Measurements from ENCODE around the gene FASN. TPM values are rescaled to one million over a fixed set of nuclear protein-coding genes. Genes with fewer than 3 reads are reported as not detected.

The FASN gene
- polyA plus RNA-seq, 1 donor = 34.7 TPM

DNA sequence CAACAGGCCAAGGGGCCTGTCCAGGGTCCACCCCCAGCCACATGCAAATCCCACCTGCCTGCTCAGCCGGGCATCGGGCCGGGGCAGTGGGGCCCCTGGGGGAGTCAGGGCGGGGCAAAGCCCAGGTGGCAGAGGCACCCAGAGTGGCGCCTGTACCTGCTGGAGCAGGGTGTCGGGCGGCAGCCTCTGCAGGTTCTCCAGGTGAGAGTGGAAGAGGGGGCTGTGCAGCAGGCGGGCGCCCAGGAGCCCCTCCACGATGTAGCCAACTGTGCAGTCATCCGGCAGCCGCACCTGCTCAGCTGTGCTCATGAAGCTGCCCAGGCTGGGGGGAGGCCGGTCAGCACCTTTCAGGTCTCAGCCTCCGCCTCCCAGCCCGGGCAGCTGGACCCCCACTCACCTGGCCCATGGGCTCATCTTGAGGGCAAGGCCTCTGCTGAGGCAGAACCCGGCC, 48.5 kb downstream of the FASN start:
- no peak overlapping the region for H3K4me3 ChIP-seq (ENCODE audit: low read length)
- H3K9me3 ChIP-seq (ENCODE audit: control insufficient read depth, low read depth, low read length) = no peaks in the 10 kb centered on the region
- peaks cover 18% of the 10 kb centered on the region for H3K4me1 ChIP-seq (ENCODE audit: control insufficient read depth, insufficient read depth, low read length)
- no peaks in the 10 kb centered on the region for H3K27me3 ChIP-seq (ENCODE audit: control insufficient read depth, insufficient read depth, low read length)
- no peak overlapping the region for H3K27ac ChIP-seq (ENCODE audit: low read length)
- H3K36me3 ChIP-seq (ENCODE audit: control insufficient read depth, insufficient read depth, low read length) = peaks cover 52% of the 10 kb centered on the region
- no peak for DNase-seq
- no CpG with 5 or more reads among the region's 16 CpGs for WGBS (ENCODE audit: insufficient coverage, low lambda C conversion rate)

DNA sequence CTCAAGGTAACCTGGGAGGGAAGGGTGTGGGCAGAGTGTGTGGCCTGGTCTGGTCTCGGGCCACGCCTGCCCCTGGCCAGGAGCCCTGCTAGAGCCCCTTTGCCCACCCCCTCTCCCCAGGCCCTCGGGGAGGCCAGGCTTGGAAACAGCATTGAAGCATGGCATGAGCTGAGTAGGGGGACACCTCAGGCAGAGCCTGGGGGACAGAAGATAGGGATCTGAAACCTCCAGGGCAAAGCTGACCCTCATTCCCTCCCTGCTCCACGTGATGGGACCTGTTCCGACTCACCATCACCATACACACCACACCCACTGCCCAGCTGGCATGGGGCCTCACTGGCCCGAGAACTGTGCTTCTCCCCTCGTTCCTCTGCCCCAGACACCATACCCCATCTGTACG, 48.9 kb downstream of the FASN start:
- DNase-seq = no peak
- Histone ChIP-seq H3K4me3 (ENCODE audit: low read length) (no peak overlapping the region), H3K27ac (ENCODE audit: low read length) (no peak overlapping the region), H3K9me3 (ENCODE audit: control insufficient read depth, low read depth, low read length) (no peaks in the 10 kb centered on the region), H3K4me1 (ENCODE audit: control insufficient read depth, insufficient read depth, low read length) (peaks cover 18% of the 10 kb centered on the region), H3K36me3 (ENCODE audit: control insufficient read depth, insufficient read depth, low read length) (peaks cover 48% of the 10 kb centered on the region), H3K27me3 (ENCODE audit: control insufficient read depth, insufficient read depth, low read length) (no peaks in the 10 kb centered on the region)
- WGBS (ENCODE audit: insufficient coverage, low lambda C conversion rate) = 92% methylated on average over 2 of the region's 8 CpGs

DNA sequence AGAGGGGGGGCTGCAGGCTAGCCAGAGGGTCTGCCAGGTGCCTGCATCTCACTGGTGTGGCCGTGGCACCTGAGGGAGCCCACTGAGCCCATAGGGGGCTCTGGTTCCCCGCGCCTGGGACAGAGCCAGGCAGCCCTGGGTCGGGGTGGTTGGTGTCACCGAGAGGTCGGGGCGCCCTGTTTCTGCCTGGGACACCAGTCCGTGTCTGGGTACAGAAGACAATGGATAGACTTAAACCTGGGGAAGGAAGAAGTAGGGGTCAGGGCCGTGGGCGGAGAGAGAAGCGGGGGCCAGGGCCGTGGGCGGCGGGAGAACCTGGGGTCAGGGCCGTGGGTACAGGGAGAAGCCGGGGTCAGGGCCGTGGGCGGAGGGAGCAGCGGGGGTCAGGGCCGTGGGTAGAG, 49.5 kb downstream of the FASN start:
- peaks cover 18% of the 10 kb centered on the region for H3K4me1 ChIP-seq (ENCODE audit: control insufficient read depth, insufficient read depth, low read length)
- H3K27ac ChIP-seq (ENCODE audit: low read length) = no peak overlapping the region
- peaks cover 42% of the 10 kb centered on the region for H3K36me3 ChIP-seq (ENCODE audit: control insufficient read depth, insufficient read depth, low read length)
- WGBS (ENCODE audit: insufficient coverage, low lambda C conversion rate) = no CpG with 5 or more reads among the region's 20 CpGs
- no peaks in the 10 kb centered on the region for H3K27me3 ChIP-seq (ENCODE audit: control insufficient read depth, insufficient read depth, low read length)
- no peak for DNase-seq
- H3K4me3 ChIP-seq (ENCODE audit: low read length) = no peak overlapping the region
- H3K9me3 ChIP-seq (ENCODE audit: control insufficient read depth, low read depth, low read length) = no peaks in the 10 kb centered on the region

DNA sequence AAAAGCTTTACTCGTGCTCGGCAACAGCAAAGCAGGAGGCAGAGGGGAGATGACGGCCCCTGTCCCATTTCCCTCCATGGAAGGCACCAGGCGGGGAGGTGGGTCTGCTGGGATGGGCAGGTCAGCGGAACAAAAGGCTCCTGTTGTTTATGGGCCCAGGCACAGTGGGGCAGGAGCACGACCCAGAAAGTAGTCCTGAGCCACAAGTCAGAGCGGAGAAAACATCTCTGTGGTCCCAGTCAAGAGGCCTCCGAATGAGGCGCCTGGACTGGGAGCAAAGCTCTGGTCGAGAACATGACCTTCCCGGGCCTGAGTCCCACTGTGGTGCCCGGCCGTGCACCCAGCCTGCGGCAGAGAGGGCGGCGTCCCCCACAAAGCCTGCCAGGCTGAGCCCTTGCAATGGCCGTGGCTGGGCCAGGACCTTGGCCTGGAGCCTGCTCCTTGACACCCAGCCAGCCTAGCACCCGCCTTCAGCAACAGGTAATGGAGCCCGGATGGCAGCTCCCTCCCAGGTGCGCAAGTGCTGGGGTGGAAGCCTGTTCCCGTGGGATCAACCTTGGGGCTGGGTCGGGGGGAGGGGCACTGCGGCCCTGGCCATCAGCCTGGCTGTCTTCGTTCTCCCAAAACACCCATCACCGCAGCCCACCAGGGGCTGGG, 50.0 kb downstream of the FASN start:
- Histone ChIP-seq H3K9me3 (ENCODE audit: control insufficient read depth, low read depth, low read length) (no peaks in the 10 kb centered on the region), H3K36me3 (ENCODE audit: control insufficient read depth, insufficient read depth, low read length) (peaks cover 37% of the 10 kb centered on the region), H3K4me3 (ENCODE audit: low read length) (no peak overlapping the region), H3K27me3 (ENCODE audit: control insufficient read depth, insufficient read depth, low read length) (no peaks in the 10 kb centered on the region), H3K4me1 (ENCODE audit: control insufficient read depth, insufficient read depth, low read length) (peaks cover 15% of the 10 kb centered on the region), H3K27ac (ENCODE audit: low read length) (no peak overlapping the region)
- no peak for DNase-seq
- WGBS (ENCODE audit: insufficient coverage, low lambda C conversion rate) = no CpG with 5 or more reads among the region's 25 CpGs

DNA sequence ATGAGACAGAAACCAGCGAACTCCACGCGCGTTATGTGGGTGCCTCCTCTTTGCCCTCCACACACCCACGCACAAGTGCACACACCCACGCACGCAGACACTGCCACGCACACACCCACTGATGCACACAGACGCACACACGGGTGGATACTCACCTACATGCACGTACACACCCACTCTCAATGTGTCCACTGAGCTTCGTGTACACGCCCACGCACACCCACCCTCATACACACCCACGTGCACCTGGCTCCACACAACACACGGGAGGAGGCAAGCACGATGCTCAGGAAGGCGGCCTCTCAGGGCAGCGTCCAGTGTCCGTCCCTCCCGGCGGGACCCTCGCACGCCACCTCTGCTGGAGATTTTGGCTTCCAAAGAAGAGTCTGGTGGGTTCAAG, 50.7 kb downstream of the FASN start:
- no peak overlapping the region for H3K27ac ChIP-seq (ENCODE audit: low read length)
- H3K4me3 ChIP-seq (ENCODE audit: low read length) = no peak overlapping the region
- 95% methylated on average over 4 of the region's 24 CpGs for WGBS (ENCODE audit: insufficient coverage, low lambda C conversion rate)

DNA sequence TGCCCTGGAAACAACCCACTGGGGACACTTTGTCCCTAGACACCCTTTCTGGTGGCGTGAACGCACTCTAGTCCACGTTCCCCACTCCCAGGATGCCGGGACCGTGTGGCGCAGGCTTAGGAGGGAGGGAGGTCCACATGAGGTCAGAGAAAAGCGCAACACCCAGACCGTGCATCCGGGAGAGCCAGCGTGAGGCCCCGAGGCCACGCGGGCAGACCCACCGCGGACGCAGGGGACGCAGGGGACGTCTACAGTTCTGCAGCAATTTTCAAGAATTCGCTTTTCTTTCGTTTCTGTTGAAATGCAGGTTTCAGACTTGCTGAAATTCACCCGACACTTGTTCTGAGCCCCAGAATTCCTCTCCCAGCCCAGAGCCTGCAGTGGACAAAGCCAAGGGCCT, 51.1 kb downstream of the FASN start:
- 86% methylated on average over 1 of the region's 21 CpGs for WGBS (ENCODE audit: insufficient coverage, low lambda C conversion rate)
- H3K9me3 ChIP-seq (ENCODE audit: control insufficient read depth, low read depth, low read length) = no peaks in the 10 kb centered on the region
- H3K36me3 ChIP-seq (ENCODE audit: control insufficient read depth, insufficient read depth, low read length) = peaks cover 36% of the 10 kb centered on the region
- H3K4me3 ChIP-seq (ENCODE audit: low read length) = no peak overlapping the region
- no peak for DNase-seq
- H3K4me1 ChIP-seq (ENCODE audit: control insufficient read depth, insufficient read depth, low read length) = peaks cover 8% of the 10 kb centered on the region
- H3K27ac ChIP-seq (ENCODE audit: low read length) = no peak overlapping the region
- no peaks in the 10 kb centered on the region for H3K27me3 ChIP-seq (ENCODE audit: control insufficient read depth, insufficient read depth, low read length)

More for the DNA sequence above, 50.7 kb downstream of the FASN start:
- Histone ChIP-seq H3K4me1 (ENCODE audit: control insufficient read depth, insufficient read depth, low read length) (peaks cover 9% of the 10 kb centered on the region), H3K9me3 (ENCODE audit: control insufficient read depth, low read depth, low read length) (no peaks in the 10 kb centered on the region), H3K27me3 (ENCODE audit: control insufficient read depth, insufficient read depth, low read length) (no peaks in the 10 kb centered on the region), H3K36me3 (ENCODE audit: control insufficient read depth, insufficient read depth, low read length) (peaks cover 36% of the 10 kb centered on the region)
- no peak for DNase-seq

DNA sequence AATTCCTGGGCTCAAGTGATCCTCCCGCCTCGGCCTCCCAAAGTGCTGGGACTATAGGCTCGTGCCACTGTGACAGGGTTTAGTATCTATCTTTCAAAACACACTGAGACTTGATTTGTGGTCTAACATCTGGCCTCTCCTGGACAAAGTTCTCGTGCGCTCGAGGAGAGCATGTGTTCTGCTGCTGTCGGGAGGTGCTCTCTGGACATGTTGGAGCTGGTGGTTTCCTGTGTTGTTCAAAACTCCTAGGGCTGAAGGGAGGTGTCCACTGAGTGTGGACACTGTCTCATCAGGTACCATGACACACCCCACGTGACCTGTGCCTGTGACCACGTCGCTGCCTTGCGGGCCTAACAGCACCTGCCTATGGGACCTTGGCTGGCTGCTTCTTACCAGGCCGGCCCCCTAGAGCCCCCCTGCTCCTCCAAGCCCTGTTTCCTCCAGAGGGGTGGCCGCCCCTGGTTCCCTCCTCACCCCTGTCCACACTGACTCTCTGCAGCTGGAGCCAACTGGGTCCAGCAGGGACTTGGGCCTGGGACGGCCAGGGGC, 52.0 kb downstream of the FASN start:
- Histone ChIP-seq H3K9me3 (ENCODE audit: control insufficient read depth, low read depth, low read length) (no peaks in the 10 kb centered on the region), H3K4me1 (ENCODE audit: control insufficient read depth, insufficient read depth, low read length) (peaks cover 8% of the 10 kb centered on the region), H3K4me3 (ENCODE audit: low read length) (no peak overlapping the region), H3K27me3 (ENCODE audit: control insufficient read depth, insufficient read depth, low read length) (no peaks in the 10 kb centered on the region), H3K27ac (ENCODE audit: low read length) (no peak overlapping the region), H3K36me3 (ENCODE audit: control insufficient read depth, insufficient read depth, low read length) (peaks cover 36% of the 10 kb centered on the region)
- peak in 1 of 2 donors; percentile 47 for DNase-seq
- WGBS (ENCODE audit: insufficient coverage, low lambda C conversion rate) = no CpG with 5 or more reads among the region's 14 CpGs

DNA sequence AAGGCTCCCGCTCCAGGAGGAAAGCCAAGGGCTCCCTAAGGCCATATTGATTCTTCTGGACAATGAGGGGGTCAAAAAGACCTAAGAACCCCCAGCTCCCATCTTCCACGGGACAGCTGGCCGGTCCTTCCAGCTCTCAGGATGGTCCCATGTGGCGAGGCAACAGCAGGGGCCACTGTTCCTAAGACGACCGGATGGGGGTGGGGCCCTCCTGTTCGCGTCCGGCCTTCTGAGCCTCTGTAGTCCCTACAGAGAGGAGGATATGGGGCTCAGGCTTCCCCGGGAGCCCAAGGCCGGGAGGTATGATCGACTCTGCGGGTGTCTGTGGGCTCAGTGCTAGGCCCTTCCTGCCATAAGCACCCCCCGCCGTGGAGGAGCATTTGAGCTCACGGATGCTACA, 54.5 kb downstream of the FASN start:
- Histone ChIP-seq H3K27me3 (ENCODE audit: control insufficient read depth, insufficient read depth, low read length) (no peaks in the 10 kb centered on the region), H3K9me3 (ENCODE audit: control insufficient read depth, low read depth, low read length) (no peaks in the 10 kb centered on the region), H3K27ac (ENCODE audit: low read length) (no peak overlapping the region), H3K36me3 (ENCODE audit: control insufficient read depth, insufficient read depth, low read length) (peaks cover 18% of the 10 kb centered on the region), H3K4me3 (ENCODE audit: low read length) (no peak overlapping the region), H3K4me1 (ENCODE audit: control insufficient read depth, insufficient read depth, low read length) (no peaks in the 10 kb centered on the region)
- no peak for DNase-seq
- WGBS (ENCODE audit: insufficient coverage, low lambda C conversion rate) = no CpG with 5 or more reads among the region's 16 CpGs

DNA sequence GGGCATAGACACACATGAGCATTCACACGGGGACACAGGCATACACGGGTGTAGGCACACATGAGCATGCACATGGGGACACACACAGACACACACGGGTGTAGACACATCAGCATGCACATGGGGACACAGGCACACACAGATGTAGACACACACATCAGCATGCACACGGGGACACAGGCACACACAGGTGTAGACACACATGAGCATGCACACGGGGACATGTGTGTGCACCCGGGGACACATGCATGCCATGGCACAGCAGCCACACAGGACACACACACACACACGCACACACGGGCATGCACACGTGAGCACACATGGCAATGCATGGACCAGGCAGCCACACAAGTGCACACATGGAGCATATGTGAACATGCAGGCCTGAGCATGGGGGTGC, 55.4 kb downstream of the FASN start:
- no CpG with 5 or more reads among the region's 9 CpGs for WGBS (ENCODE audit: insufficient coverage, low lambda C conversion rate)
- DNase-seq = no peak

DNA sequence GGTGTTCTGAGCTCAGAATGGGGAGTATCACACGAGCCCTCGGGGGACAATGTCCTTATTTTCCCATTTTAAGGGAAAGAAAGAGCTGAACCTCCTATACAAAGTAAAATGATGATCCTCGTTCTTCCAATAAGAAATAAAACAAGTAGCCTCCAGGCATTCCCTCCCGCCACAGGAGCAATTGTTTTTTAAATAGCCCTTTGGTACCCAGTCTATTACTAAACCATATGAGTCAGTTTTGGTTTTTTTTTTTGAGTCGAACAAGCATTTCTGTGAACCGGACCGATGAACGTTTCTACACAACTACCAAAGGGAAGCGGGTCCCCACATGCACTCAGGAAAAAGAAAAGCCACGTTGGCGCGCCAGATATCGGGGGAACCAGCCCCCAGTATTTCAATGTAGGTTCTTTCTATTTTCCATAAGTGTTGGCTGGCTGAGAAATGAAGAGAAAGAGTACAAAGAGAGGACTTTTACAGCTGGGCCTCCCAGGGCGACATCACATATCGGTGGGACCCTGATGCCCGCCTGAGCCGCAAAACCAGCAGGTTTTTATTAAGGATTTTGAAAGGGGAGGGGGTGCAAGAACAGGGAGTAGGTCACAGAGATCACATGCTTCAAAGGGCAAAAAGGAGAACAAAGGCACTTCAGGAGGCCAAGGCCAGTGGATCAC, 56.8 kb downstream of the FASN start:
- Histone ChIP-seq H3K27ac (ENCODE audit: low read length) (no peak overlapping the region), H3K4me1 (ENCODE audit: control insufficient read depth, insufficient read depth, low read length) (peaks cover 11% of the 10 kb centered on the region), H3K36me3 (ENCODE audit: control insufficient read depth, insufficient read depth, low read length) (no peaks in the 10 kb centered on the region), H3K4me3 (ENCODE audit: low read length) (no peak overlapping the region), H3K9me3 (ENCODE audit: control insufficient read depth, low read depth, low read length) (no peaks in the 10 kb centered on the region), H3K27me3 (ENCODE audit: control insufficient read depth, insufficient read depth, low read length) (no peaks in the 10 kb centered on the region)
- WGBS (ENCODE audit: insufficient coverage, low lambda C conversion rate) = no CpG with 5 or more reads among the region's 17 CpGs
- DNase-seq = no peak

More for the DNA sequence above, 55.4 kb downstream of the FASN start:
- H3K36me3 ChIP-seq (ENCODE audit: control insufficient read depth, insufficient read depth, low read length) = peaks cover 9% of the 10 kb centered on the region
- H3K4me3 ChIP-seq (ENCODE audit: low read length) = no peak overlapping the region
- no peaks in the 10 kb centered on the region for H3K27me3 ChIP-seq (ENCODE audit: control insufficient read depth, insufficient read depth, low read length)
- H3K9me3 ChIP-seq (ENCODE audit: control insufficient read depth, low read depth, low read length) = no peaks in the 10 kb centered on the region
- peaks cover 5% of the 10 kb centered on the region for H3K4me1 ChIP-seq (ENCODE audit: control insufficient read depth, insufficient read depth, low read length)
- H3K27ac ChIP-seq (ENCODE audit: low read length) = no peak overlapping the region

Data from large intestine (tissue), 3 donors.